Adrenal gland (tissue), 5 donors: Measurements from ENCODE around the gene CPPED1.

ENCODE experiments used
- CTCF ChIP-seq, 6 experiments: fragments of 450-650 bp in 4 of 6; fragments of 200-600 bp in 2 of 6; sonication (generic) in 1 of 6; IDR thresholded peaks; 1 replicate in 5 of 6; 2 replicates in 1 of 6; pipeline versions ENCODE4 v1.5.1 to v1.8.0; 2016 to 2021; ENCODE audit warnings: antibody characterized with exemption in 6 of 6, mild to moderate bottlenecking in 2 of 6, moderate library complexity in 1 of 6
- POLR2A ChIP-seq, 2 donors: fragments of 450-650 bp; IDR thresholded peaks; one replicate each; pipeline ENCODE4 v1.6.1; 2017; ENCODE audit warnings: antibody characterized with exemption in 2 of 2, mild to moderate bottlenecking in 2 of 2, moderate library complexity in 1 of 2
- donor health status: DM: no; HTN: no; CAD: no.

DNA sequence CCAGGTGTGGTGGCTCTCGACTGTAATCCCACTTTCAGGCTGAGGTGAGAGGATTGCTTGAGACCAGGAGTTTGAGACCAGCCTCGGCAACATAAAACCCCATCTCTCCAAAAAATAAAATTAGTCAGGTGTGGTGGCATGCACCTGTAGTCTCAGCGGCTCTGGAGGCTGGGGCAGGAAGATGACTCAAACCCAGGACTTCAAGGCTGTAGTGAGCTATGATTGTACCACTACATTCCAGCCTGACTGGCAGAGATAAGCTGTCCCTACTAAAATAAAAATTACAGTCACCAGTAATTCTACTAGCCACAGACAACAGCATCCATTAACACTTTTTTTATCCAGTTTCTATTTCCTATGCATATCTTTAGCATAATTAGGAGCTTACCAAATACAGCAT lies 176.3 kb downstream of the CPPED1 start:
- no peak for TF ChIP-seq CTCF (IDR thresholded peaks at IDR 0.05)
- TF ChIP-seq POLR2A (IDR thresholded peaks at IDR 0.05), result no peak
